Ishikawa (cell line): ENCODE results near the gene KCNH4.

Experiments used
- CEBPB ChIP-seq: IDR thresholded peaks from 2 replicates; pipeline ENCODE4 v1.6.1; 2012
- CREB1 ChIP-seq: IDR thresholded peaks from 2 replicates; pipeline ENCODE4 v1.6.1; 2012; ENCODE audit warnings: low read depth
- EGR1 ChIP-seq: IDR thresholded peaks from 2 replicates; pipeline ENCODE4 v1.6.1; 2012
- EP300 ChIP-seq: IDR thresholded peaks from 2 replicates; pipeline ENCODE4 v1.6.1; 2012; ENCODE audit warnings: borderline replicate concordance
- FOXM1 ChIP-seq: IDR thresholded peaks from 2 replicates; pipeline ENCODE4 v1.6.1; 2012; ENCODE audit warnings: low read depth, borderline replicate concordance
- NFIC ChIP-seq: IDR thresholded peaks from 2 replicates; pipeline ENCODE4 v1.6.1; 2012
- RAD21 ChIP-seq: IDR thresholded peaks from 2 replicates; pipeline ENCODE4 v1.6.1; 2012; ENCODE audit warnings: low read depth
- TAF1 ChIP-seq: IDR thresholded peaks from 2 replicates; pipeline ENCODE4 v1.6.1; 2012; ENCODE audit warnings: low read depth, mild to moderate bottlenecking
- TCF12 ChIP-seq: IDR thresholded peaks from 2 replicates; pipeline ENCODE4 v1.6.1; 2012; ENCODE audit warnings: low read depth
- TEAD4 ChIP-seq: IDR thresholded peaks from 2 replicates; pipeline ENCODE4 v1.6.1; 2012
- YY1 ChIP-seq: IDR thresholded peaks from 2 replicates; pipeline ENCODE4 v1.6.1; 2012; ENCODE audit warnings: low read depth
- ZBTB7A ChIP-seq: IDR thresholded peaks from 2 replicates; pipeline ENCODE4 v1.6.1; 2012; ENCODE audit warnings: low read depth
- TF ChIP-seq, protein P1 (sequence below): IDR thresholded peaks from 2 replicates; pipeline ENCODE4 v1.6.1; 2012
- TF ChIP-seq, protein P2 (sequence below): IDR thresholded peaks from 2 replicates; pipeline ENCODE4 v1.6.1; 2012; ENCODE audit warnings: low read depth, mild to moderate bottlenecking
- TF ChIP-seq, protein P3 (sequence below): IDR thresholded peaks from 2 replicates; pipeline ENCODE4 v1.6.1; 2012

Gene KCNH4

DNA sequence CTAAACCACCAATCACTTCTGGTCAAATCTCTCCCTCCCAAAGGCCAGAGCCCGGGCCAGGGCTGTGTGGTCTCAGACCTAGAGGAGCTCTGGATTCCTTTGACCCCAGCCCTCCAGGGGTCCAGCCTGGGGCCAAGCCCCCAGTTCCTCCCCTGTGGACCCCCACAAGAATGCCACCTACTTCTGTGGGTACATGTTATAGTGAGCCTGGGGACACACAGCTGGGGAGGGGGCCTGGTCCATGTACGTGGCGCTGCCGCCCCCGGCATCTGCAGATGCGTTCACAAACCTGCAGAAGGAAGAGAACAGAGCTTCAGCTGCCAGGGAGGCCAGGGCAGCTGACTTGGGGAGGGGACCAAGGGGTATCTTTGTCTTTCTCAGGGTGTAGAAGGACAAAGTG is 21.2 kb upstream of the KCNH4 start:
- TF ChIP-seq FOXM1 (no peak), TCF12 (no peak), EGR1 (no peak), TEAD4 (no peak)
- TF ChIP-seq, protein P1, sequence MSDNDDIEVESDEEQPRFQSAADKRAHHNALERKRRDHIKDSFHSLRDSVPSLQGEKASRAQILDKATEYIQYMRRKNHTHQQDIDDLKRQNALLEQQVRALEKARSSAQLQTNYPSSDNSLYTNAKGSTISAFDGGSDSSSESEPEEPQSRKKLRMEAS, result no peak

DNA sequence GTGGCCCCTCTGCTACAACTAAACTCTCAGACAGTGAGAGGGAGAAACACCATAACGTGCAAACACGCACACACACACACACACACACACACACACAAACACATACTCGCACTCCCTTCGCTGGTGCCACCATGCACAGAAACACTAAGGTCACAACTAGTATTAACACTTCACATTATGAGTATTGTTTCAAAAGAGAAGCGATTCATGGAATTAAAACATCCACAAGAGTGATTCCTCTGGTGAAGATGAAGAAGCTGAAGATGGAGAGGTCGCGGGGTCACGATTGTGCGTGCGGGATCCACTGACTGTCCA is 20.5 kb upstream of the KCNH4 start:
- TF ChIP-seq NFIC, result no peak
- no peak for TF ChIP-seq TCF12
- TF ChIP-seq, protein P2, sequence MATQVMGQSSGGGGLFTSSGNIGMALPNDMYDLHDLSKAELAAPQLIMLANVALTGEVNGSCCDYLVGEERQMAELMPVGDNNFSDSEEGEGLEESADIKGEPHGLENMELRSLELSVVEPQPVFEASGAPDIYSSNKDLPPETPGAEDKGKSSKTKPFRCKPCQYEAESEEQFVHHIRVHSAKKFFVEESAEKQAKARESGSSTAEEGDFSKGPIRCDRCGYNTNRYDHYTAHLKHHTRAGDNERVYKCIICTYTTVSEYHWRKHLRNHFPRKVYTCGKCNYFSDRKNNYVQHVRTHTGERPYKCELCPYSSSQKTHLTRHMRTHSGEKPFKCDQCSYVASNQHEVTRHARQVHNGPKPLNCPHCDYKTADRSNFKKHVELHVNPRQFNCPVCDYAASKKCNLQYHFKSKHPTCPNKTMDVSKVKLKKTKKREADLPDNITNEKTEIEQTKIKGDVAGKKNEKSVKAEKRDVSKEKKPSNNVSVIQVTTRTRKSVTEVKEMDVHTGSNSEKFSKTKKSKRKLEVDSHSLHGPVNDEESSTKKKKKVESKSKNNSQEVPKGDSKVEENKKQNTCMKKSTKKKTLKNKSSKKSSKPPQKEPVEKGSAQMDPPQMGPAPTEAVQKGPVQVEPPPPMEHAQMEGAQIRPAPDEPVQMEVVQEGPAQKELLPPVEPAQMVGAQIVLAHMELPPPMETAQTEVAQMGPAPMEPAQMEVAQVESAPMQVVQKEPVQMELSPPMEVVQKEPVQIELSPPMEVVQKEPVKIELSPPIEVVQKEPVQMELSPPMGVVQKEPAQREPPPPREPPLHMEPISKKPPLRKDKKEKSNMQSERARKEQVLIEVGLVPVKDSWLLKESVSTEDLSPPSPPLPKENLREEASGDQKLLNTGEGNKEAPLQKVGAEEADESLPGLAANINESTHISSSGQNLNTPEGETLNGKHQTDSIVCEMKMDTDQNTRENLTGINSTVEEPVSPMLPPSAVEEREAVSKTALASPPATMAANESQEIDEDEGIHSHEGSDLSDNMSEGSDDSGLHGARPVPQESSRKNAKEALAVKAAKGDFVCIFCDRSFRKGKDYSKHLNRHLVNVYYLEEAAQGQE, result no peak
- no peak for TF ChIP-seq RAD21
- no peak for TF ChIP-seq EP300
- no peak for TF ChIP-seq FOXM1
- TF ChIP-seq ZBTB7A, result no peak
- no peak for TF ChIP-seq EGR1
- TF ChIP-seq YY1, result no peak

DNA sequence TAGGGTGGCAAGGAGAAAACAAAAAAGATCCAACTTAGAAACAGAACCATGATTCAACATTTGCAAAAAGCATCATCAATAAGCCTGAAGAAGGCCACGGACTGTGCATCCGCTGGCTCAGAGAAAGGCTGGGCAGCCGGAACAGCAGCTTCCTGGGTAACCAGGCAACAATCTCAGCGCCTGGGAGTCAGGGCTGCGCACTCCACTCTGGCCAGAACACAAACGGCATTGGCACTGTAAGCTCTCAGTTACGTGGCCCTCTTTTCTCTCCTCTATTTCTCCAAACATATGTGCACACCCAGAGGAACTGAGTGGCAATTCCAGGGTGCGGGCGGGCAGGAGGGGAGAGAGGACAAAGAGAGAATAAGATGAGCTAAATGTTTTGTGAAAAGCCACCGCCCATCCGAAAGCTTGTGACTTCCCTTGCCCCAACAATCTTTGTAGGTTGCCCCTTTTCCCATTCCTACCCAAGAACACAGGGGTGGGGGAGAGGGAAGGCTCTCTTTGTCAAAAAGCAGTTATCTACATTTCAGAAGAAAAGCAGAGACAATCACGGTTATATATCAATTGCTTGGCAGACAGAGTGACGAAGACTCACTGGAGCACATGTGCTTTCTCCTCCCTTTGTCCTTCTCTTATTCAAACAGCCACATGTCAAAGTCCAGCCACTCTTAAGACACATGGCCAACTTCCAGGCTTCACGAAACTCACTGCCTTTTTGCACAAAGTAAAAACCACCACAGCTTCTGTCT is 19.9 kb upstream of the KCNH4 start:
- TF ChIP-seq ZBTB7A (no peak), CREB1 (no peak), FOXM1 (no peak)
- TF ChIP-seq, protein P2, result no peak
- TF ChIP-seq, protein P3, sequence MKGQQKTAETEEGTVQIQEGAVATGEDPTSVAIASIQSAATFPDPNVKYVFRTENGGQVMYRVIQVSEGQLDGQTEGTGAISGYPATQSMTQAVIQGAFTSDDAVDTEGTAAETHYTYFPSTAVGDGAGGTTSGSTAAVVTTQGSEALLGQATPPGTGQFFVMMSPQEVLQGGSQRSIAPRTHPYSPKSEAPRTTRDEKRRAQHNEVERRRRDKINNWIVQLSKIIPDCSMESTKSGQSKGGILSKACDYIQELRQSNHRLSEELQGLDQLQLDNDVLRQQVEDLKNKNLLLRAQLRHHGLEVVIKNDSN, result no peak

DNA sequence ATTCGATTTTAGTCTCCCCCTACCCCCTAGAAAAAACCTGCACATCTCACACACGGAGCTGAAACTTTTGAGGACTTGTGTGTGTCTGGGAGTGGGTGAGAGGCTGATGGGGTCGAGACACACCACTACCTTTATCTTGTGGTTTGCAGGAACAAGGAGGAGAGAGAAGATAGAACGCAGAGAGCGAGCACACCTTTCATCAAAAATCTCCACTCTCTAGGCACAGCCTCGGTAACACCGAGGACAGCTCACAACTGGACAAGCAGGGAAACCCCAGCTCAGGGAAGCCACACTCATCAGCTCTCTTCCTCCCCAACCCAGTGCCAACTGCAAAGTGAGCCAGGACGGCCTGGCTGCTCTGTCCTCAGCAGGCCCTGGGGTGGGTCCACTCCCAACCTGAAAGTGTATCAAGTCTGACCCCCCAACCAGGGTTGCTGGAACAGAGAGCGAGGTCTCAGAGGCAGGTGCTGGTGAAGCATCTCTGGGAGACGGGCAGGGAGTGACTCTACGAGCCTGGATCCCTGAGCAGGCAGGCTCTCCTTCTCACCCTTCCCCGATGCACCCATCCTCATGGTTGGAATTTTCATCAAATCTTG is 18.6 kb upstream of the KCNH4 start:
- TF ChIP-seq TEAD4 (no peak), TCF12 (no peak), RAD21 (no peak), NFIC (no peak), YY1 (no peak), CREB1 (no peak)
- TF ChIP-seq, protein P3, result no peak

DNA sequence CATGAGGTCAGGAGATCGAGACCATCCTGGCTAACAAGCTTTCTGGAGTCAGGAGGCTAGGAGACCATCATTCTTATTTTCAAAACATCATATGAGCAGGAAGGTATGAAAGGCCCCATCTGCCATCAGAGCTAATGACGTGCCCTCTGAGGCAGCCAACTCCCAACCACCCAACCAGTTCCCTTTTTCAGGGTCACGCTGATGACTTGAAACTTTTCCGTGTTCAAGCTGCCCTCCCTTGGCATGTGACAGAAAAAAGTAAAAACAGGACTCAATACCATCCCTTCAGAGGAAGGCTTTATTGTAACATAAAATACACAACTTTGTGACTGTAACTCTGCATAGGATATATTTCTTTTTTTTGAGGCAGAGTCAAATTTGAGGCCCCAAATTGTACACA is 18.0 kb upstream of the KCNH4 start:
- no peak for TF ChIP-seq TAF1

DNA sequence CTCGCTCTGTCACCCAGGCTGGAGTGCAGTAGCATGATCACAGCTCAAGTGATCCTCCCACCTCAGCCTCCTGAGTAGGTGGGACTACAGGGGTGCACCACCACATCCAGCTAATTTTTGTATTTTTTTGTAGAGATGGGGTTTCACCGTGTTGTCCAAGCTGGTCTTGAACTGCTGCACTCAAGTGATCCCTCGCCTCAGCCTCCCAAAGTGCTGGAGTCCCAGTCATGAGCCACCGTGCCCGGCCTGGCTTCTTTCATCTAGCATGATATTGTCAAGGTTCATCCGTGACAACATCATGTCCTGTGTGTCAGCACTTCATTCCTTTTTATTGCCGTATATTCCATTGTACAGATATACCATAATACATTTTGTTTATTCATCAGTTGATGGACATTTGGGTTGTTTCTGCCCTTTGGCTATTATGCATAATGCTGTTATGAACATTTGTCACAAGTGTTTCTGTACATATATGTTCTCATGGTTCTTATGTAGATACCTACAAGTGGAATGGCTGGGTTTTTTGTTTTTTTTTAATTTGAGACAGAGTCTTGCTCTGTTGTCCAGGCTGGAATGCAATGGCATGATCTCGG is 16.7 kb upstream of the KCNH4 start:
- TF ChIP-seq RAD21 (no peak), TEAD4 (no peak), ZBTB7A (no peak), FOXM1 (no peak), CEBPB (no peak), NFIC (no peak), EP300 (no peak), EGR1 (no peak), TCF12 (no peak), YY1 (no peak), CREB1 (no peak), TAF1 (no peak)
- TF ChIP-seq, protein P3, result no peak
